C4-2B (cell line): Measurements from ENCODE around the gene EFHB.

ENCODE experiments used
- H3K27ac ChIP-seq: fragments of 450-650 bp; 2 replicates; pipeline ENCODE4 v1.5.1; 2017
- CTCF ChIP-seq: fragments of 450-650 bp; conservative IDR thresholded peaks from 2 replicates; pipeline ENCODE4 v1.5.1; 2017; ENCODE audit warnings: mild to moderate bottlenecking
- ZFX ChIP-seq: fragments of 450-650 bp; IDR thresholded peaks from 2 replicates; pipeline ENCODE4 v1.6.1; 2017

Gene EFHB

GRCh38 chr3:19931180-19931692 is 2.8 kb downstream of the EFHB start:
- H3K27ac ChIP-seq = no peak overlapping the region
- TF ChIP-seq ZFX (no peak), CTCF (no peak)

- TF ChIP-seq CTCF = no peak
- TF ChIP-seq ZFX = no peak
These were observed 13.5 kb downstream of the EFHB start for GRCh38 chr3:19920401-19921080.

GRCh38 chr3:19917167-19917566 is 16.9 kb downstream of the EFHB start:
- no peak overlapping the region for H3K27ac ChIP-seq
- TF ChIP-seq ZFX (no peak), CTCF (no peak)

More at GRCh38 chr3:19920401-19921080, 13.5 kb downstream of the EFHB start:
- no peak overlapping the region for H3K27ac ChIP-seq

- no peak for TF ChIP-seq ZFX
- TF ChIP-seq CTCF = no peak
- no peak overlapping the region for H3K27ac ChIP-seq
These were observed 22.6 kb downstream of the EFHB start for GRCh38 chr3:19911452-19911851.

GRCh38 chr3:19907523-19907922 is 26.5 kb downstream of the EFHB start:
- TF ChIP-seq ZFX (no peak), CTCF (no peak)
- no peak overlapping the region for H3K27ac ChIP-seq

- TF ChIP-seq ZFX (no peak), CTCF (no peak)
- H3K27ac ChIP-seq = no peak overlapping the region
These were observed 30.4 kb downstream of the EFHB start for GRCh38 chr3:19903649-19904048.

GRCh38 chr3:19901918-19902317 is 32.1 kb downstream of the EFHB start:
- TF ChIP-seq ZFX (no peak), CTCF (no peak)
- H3K27ac ChIP-seq = peak overlapping the region; percentile 23
